Body of pancreas (tissue), 4 donors: ENCODE measurements around the gene ESCO1. TPM values are rescaled to one million over a fixed set of nuclear protein-coding genes. Genes with fewer than 3 reads are reported as not detected.
A peak's percentile ranks its signal among the peaks of the same experiment; 100 is the strongest.
"Not testable (repeated sequence)": the region's sequence is repeated elsewhere in the genome, so short reads cannot be mapped to it uniquely, and the experiment has no call there.

Experiments used
- ATAC-seq: fragments of 150-250 bp; one replicate; pipeline ENCODE4 v1.9.1; 2016
- DNase-seq, 4 donors: peaks; one replicate each; pipeline ENCODE4 v3.0.0-alpha.2; 2019
- H3K27ac ChIP-seq, 4 donors: fragments of 200-600 bp; sonication (generic); 1 replicate in 3 of 4; 2 replicates in 1 of 4; pipeline versions ENCODE4 v1.5.1 to v1.6.1; 2016 to 2019; ENCODE audit warnings: mild to moderate bottlenecking in 1 of 4, mixed read lengths in 1 of 4, moderate library complexity in 1 of 4
- H3K27me3 ChIP-seq, 2 donors: fragments of 200-600 bp; sonication (generic); one replicate each; pipeline ENCODE4 v1.6.0; 2016; ENCODE audit warnings: mild to moderate bottlenecking in 1 of 2
- H3K36me3 ChIP-seq, 2 donors: fragments of 200-600 bp; sonication (generic); replicated peaks in 1 of 2; 2 replicates each; pipeline ENCODE4 v1.5.1; 2016; ENCODE audit warnings: low read depth in 2 of 2; ENCODE audit not compliant: insufficient read depth in 1 of 2
- H3K4me1 ChIP-seq: fragments of 200-600 bp; sonication (generic); one replicate; pipeline ENCODE4 v1.6.0; 2016
- H3K4me3 ChIP-seq, 2 donors: fragments of 200-600 bp; sonication (generic); 1 replicate in 1 of 2; 2 replicates in 1 of 2; pipeline ENCODE4 v1.5.1; 2016 to 2019
- H3K9me3 ChIP-seq, 3 donors: fragments of 200-600 bp; sonication (generic); 1 replicate in 2 of 3; 2 replicates in 1 of 3; pipeline ENCODE4 v1.5.1; 2016
- POLR2A ChIP-seq, 3 donors: fragments of 450-650 bp; IDR thresholded peaks; one replicate each; pipeline ENCODE4 v1.6.1; 2016; ENCODE audit warnings: antibody characterized with exemption in 3 of 3, mild to moderate bottlenecking in 2 of 3
- WGBS, 2 donors: methylation state at CpG; one replicate each; pipeline ENCODE4 v1.1.5; 2017; 5-methylcytosine and 5-hydroxymethylcytosine counted together
- intact Hi-C: fragments of 100-400 bp; cut with DNase I; formaldehyde crosslinking; loops from one replicate; pipeline ENCODE4 v1.15.1; 2023
- total RNA-seq, 2 donors: library from RNA; depleted of rRNA; stranded (reverse); fragments of >200 nt; gene quantifications; one replicate each; pipeline ENCODE4 v1.1.0, GENCODE V29; 2016
- TF ChIP-seq, protein P1 (sequence below), 7 experiments: fragments of 450-650 bp in 4 of 7; fragments of 200-600 bp in 3 of 7; sonication (generic) in 3 of 7; IDR thresholded peaks; one replicate each; pipeline ENCODE4 v1.5.1; 2016 to 2019; ENCODE audit warnings: antibody characterized with exemption in 7 of 7

ESCO1 gene
- total RNA-seq, 2 donors from 2014 or later, result 12.7 to 27.7 TPM

DNA sequence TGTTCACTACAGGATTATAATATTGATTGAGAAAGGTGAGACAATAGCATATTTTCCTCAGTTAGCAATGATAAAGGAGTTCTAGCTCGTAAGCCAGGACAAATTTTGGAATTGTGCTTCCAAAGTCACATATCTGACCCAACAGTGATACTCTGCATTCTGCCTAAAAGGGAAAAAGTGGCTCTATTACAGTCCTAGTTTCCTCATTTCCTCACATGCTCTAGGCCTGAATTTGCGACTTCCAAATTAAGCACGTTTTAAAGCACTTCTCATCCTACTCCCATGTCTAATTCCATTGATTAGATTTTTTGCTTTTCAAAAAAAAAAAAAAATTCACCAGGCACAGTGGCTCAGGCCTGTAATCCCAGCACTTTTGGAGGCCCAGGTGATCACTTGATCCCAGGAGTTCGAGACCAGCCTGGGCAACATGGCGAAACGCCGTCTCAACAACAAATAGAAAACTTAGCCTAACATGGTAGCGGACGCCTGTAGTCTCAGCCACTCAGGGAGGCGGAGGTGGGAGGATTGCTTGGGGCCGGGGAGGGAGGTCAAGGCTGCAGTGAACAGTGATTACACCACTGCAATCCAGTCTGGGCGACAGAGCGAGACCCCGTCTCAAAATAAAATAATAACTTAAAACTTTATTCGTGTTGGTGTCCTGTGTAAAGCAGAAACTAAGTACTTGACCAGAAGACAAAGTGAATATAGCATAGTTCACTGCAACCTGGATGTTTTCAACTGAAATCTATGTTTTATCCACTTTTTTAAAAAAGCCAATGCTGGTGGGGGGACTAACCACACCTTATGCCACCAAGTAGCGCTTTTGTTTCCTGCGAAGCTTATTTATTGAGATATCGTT, 1.5 kb downstream of the ESCO1 start:
- Histone ChIP-seq H3K4me3 (peak overlapping the region; percentile 81 to 84), H3K27ac (peak overlapping the region in 3 of 4 donors; percentile 95 to 100 (median 100)), H3K9me3 (no peaks in the 10 kb centered on the region), H3K36me3 (no peaks in the 10 kb centered on the region), H3K4me1 (peaks cover 28% of the 10 kb centered on the region), H3K27me3 (no peaks in the 10 kb centered on the region)
- intact Hi-C loops, result no loop called here
- DNase-seq, result no peak
- WGBS, 2 donors, result 42 to 55% methylated on average over 18 of the region's 18 CpGs
- ATAC-seq, result no peak
- TF ChIP-seq, protein P1, sequence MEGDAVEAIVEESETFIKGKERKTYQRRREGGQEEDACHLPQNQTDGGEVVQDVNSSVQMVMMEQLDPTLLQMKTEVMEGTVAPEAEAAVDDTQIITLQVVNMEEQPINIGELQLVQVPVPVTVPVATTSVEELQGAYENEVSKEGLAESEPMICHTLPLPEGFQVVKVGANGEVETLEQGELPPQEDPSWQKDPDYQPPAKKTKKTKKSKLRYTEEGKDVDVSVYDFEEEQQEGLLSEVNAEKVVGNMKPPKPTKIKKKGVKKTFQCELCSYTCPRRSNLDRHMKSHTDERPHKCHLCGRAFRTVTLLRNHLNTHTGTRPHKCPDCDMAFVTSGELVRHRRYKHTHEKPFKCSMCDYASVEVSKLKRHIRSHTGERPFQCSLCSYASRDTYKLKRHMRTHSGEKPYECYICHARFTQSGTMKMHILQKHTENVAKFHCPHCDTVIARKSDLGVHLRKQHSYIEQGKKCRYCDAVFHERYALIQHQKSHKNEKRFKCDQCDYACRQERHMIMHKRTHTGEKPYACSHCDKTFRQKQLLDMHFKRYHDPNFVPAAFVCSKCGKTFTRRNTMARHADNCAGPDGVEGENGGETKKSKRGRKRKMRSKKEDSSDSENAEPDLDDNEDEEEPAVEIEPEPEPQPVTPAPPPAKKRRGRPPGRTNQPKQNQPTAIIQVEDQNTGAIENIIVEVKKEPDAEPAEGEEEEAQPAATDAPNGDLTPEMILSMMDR (IDR thresholded peaks at IDR 0.05), result no peak
- no peak for TF ChIP-seq POLR2A (IDR thresholded peaks at IDR 0.05)

DNA sequence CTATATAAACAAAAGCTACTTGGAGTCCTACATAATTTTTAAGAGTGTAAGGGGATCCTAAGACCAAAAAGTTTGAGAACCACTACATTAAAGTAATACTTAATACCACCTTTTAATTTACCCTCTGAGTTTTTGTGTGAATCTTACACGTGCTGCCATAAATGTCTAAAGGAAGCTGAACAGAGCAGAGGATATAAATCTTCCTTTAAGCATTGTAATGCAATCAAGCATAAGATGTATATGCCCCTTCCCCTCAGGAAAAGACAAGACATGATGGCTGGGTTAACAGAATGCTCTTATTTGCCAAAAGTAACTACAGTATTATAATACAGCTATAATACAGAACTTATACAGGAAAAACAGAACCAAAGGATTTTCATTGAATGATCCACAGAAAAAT, 2.9 kb downstream of the ESCO1 start:
- no peak overlapping the region for H3K27ac ChIP-seq
- DNase-seq (no peak), ATAC-seq (no peak)
- no peaks in the 10 kb centered on the region for H3K36me3 ChIP-seq
- intact Hi-C loops, result no loop called here
- no peak overlapping the region for H3K4me3 ChIP-seq
- H3K27me3 ChIP-seq, result no peaks in the 10 kb centered on the region
- H3K9me3 ChIP-seq, result no peaks in the 10 kb centered on the region
- peaks cover 28% of the 10 kb centered on the region for H3K4me1 ChIP-seq
- TF ChIP-seq, protein P1 (IDR thresholded peaks at IDR 0.05), result no peak
- no peak for TF ChIP-seq POLR2A (IDR thresholded peaks at IDR 0.05)
- 67 to 81% methylated on average over 1 of the region's 1 CpG for WGBS, 2 donors

DNA sequence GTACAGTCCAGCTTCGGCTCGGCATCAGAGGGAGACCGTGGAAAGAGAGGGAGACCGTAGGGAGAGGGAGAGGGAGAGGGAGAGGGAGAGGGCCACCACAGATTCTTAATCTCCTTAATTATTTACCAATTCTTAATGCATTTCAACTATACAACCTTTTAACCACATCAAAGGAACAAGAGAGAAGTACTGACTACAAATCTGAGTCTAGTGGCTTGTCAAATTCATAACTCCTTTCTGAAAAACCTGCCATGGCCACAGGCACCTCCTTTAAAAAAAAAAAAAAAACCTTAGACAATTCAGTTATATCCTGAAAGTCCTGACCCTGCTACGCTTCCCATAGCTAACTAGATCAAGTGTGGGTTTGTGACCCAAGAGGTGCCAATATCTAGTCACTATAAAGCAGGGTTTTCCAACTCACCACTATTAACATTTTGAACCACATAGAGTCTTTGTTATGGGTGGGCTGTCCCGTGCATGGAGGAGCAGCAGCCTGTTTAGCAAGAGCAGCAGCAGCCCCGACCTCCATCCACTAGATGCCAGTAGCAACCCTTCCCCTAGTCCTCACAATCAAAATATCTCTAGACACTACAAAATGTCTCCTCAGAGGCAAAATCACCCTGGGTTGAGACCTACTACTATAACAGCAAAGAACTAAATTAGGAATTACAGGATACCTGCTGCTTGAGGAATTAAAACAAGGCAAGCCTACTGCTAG, 6.8 kb downstream of the ESCO1 start:
- H3K27ac ChIP-seq, result no peak overlapping the region
- DNase-seq (no peak), ATAC-seq (no peak)
- intact Hi-C loops, result no loop called here
- no peaks in the 10 kb centered on the region for H3K9me3 ChIP-seq
- H3K27me3 ChIP-seq, result no peaks in the 10 kb centered on the region
- peaks cover 12% of the 10 kb centered on the region for H3K4me1 ChIP-seq
- no peaks in the 10 kb centered on the region for H3K36me3 ChIP-seq
- no peak overlapping the region for H3K4me3 ChIP-seq
- WGBS, 2 donors, result 92 to 95% methylated on average over 3 of the region's 7 CpGs
- TF ChIP-seq POLR2A (IDR thresholded peaks at IDR 0.05), result no peak
- TF ChIP-seq, protein P1 (IDR thresholded peaks at IDR 0.05), result no peak

DNA sequence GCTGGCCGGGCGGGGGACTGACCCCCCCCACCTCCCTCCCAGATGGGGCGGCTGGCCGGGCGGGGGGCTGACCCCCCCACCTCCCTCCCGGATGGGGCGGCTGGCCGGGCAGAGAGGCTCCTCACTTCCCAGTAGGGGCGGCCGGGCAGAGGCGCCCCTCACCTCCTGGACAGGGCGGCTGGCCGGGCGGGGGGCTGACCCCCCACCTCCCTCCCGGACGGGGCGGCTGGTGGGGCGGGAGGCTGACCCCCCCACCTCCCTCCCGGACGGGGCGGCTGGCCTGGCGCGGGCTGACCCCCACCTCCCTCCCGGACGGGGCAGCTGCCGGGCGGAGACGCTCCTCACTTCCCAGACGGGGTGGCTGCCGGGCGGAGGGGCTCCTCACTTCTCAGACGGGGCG, 8.1 kb downstream of the ESCO1 start:
- H3K4me3 ChIP-seq, H3K4me1 ChIP-seq, H3K36me3 ChIP-seq, H3K9me3 ChIP-seq, ATAC-seq, intact Hi-C loops, DNase-seq, H3K27me3 ChIP-seq, H3K27ac ChIP-seq: not testable (repeated sequence)
- WGBS, 2 donors, result no CpG with 5 or more reads among the region's 33 CpGs

DNA sequence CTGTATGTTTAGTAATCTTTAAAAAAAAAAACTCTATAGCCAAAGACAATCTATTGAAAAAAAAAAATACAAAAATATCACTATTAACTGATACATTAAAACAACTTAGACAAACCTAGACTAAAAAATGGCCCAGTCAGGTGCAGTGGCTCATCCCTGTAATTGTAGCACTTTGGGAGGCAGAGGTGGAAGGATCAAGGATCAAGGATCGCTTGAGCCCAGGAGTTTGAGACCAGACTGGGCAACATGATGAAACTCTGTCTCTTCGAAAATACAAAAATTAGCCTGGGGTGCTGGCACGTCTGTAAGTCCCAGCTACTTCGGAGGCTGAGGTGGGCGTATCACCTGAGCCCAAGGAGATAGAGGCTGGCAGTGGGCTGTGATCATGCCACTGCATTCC, 16.1 kb downstream of the ESCO1 start:
- Histone ChIP-seq H3K4me3 (no peak overlapping the region), H3K36me3 (no peaks in the 10 kb centered on the region), H3K27ac (no peak overlapping the region), H3K27me3 (no peaks in the 10 kb centered on the region), H3K9me3 (no peaks in the 10 kb centered on the region), H3K4me1 (no peaks in the 10 kb centered on the region)
- DNase-seq (no peak), ATAC-seq (no peak)
- intact Hi-C loops, result no loop called here
- TF ChIP-seq POLR2A (IDR thresholded peaks at IDR 0.05), result no peak
- TF ChIP-seq, protein P1 (IDR thresholded peaks at IDR 0.05), result no peak
- 78 to 90% methylated on average over 3 to 5 of the region's 5 CpGs for WGBS, 2 donors
